Left cardiac atrium (tissue), 4 donors: ENCODE results near the gene DCLK3. TPM values are rescaled to one million over a fixed set of nuclear protein-coding genes. Genes with fewer than 3 reads are reported as not detected.

Experiments used
- ATAC-seq, 2 donors: fragments of 200-7000 bp; cut with Tn5 transposase; one replicate each; pipeline ENCODE4 v1.9.1; 2020; ENCODE audit warnings: mild to moderate bottlenecking in 2 of 2, moderate library complexity in 2 of 2
- DNase-seq: peaks from one replicate; pipeline ENCODE4 v3.0.0-alpha.2; 2020
- intact Hi-C, 2 donors: fragments of 100-400 bp; cut with DNase I; formaldehyde crosslinking; loops; one replicate each; pipeline versions ENCODE4 v1.14.1 to v1.15.1; 2022 to 2023
- total RNA-seq, 2 donors: library from RNA; stranded (reverse); fragmentation: NEBNext Ultra II Directional; extraction: Animal tissue kit (Norgen Biotek cat#: 25700); gene quantifications; one replicate each; pipeline ENCODE4 v1.2.1, GENCODE V29; 2021
- donor health status: DM: no; HTN: yes; CAD: no.
- donor health status: DM: no; HTN: yes; CAD: no; lungs with severe emphysema.
- donor health status: DM: yes; HTN: yes; CAD: no.
- donor health status: Dilated cardiomyopathy.

Gene DCLK3
- total RNA-seq, 2 donors from 2014 or later = 0.21 to 0.89 TPM

GRCh38 chr3:36771931-36772330 is 7.6 kb upstream of the DCLK3 start:
- intact Hi-C loops = no loop called here
- DNase-seq (no peak), ATAC-seq (no peak)

GRCh38 chr3:36769926-36770325 is 5.6 kb upstream of the DCLK3 start:
- intact Hi-C loops = no loop called here
- DNase-seq (no peak), ATAC-seq (no peak)

DNA sequence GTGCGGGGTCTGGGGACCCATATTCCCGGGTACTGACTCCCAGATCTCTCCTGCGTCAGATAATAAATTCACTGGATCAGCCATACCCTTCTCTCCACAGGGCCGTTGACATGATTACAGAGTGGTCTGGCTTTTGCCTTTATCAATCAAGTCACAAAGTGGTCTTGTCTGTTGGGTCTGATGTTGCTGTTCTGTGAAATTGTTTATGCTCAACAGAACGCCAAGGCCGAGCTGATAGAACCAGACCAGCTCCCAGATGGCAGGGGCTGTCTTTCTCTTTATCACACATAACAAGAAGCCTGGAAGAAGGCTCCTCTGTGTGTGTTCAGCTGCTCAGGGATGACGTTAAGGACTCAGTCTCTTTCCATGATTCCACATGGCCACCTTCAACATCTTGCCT is 751 bp upstream of the DCLK3 start:
- intact Hi-C loops = no loop called here
- ATAC-seq = no peak
- no peak for DNase-seq

- intact Hi-C loops = no loop called here
- ATAC-seq (no peak), DNase-seq (no peak)
These were observed 318 bp upstream of the DCLK3 start for GRCh38 chr3:36764704-36765038.

GRCh38 chr3:36762918-36763849 is 1.2 kb downstream of the DCLK3 start:
- DNase-seq (no peak), ATAC-seq (no peak)
- intact Hi-C loops = no loop called here

- intact Hi-C loops = no loop called here
- DNase-seq = no peak
- no peak for ATAC-seq
These were observed 2.6 kb downstream of the DCLK3 start for GRCh38 chr3:36761779-36762178.

DNA sequence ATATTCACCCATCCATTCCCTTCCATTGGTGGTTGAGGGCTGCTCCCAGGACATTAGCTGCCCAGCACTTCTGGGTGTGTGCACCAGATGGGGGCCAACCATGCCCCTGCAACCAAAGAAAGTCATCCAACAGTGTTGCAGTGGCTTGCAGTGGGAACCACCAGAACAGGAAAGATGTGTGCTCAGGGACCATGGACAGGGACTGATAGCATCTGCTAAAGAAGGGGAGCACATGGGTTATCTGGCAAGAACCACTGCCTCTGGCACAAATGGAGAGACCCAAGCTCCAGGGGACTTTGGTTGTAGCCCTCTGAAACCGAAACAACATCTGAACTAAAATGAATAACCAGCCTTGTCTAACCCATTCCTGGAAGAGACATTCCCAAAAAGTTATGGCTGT is 8.1 kb downstream of the DCLK3 start:
- DNase-seq = no peak
- no peak for ATAC-seq
- intact Hi-C loops = no loop called here

DNA sequence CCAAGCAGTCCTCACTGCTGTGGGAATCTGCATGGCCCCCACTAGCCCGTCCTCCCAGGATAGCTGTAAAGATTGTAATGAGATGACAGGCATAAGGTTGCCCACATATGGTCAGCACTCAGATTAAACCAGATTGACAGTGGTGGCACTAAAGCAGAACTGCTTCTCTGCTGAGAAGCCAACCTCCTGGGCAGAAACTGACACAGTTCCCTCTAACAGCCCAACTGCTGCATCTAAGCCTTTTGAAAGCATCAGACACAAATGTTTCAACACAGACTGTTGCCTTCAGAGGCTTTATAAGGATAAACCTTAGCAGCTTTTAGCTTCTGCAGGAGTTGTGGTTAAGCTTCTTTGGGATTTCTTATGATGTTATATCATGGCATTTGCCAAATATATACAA is 13.0 kb downstream of the DCLK3 start:
- ATAC-seq (no peak), DNase-seq (no peak)
- intact Hi-C loops = no loop called here

DNA sequence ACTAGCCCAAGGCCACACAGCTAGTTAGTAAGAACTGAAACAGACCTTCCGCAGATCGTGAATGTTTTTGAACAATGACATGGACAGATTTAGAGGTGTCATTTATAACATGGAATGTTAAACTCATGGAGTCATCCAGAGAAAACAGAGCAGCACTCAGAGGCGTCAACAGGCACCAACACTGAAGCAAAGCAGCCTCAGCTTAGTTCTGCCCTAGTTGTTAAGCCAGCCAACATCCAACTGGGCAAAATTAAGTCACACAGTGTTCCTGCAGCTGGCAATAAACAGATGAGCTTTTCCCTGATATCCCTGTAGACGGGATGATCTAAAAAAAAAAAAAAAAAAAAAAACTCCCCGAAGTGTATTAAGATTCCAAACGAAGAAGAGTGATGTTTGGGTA is 13.6 kb downstream of the DCLK3 start:
- peak; percentile 35 to 67 for ATAC-seq
- no peak for DNase-seq
- intact Hi-C loops = no loop called here

DNA sequence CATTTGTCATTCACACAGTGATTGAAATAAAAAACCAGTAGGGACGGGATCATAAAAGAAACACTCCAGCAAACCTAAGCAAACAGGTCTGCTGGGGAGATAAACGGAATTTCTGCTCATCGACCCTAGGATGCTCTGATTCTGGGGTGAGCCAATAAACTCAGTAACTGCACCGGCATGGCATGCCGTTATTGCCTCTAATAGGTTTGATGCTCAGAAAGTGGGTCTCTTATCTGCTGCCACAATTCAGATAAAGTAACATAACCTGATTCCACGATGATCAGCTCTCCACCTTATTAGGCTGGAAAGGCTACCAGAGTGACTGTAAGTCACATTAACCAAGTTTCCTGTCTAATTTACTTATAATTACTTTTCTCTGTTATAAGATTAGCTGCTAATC is 19.6 kb downstream of the DCLK3 start:
- DNase-seq (no peak), ATAC-seq (no peak)
- intact Hi-C loops = no loop called here

GRCh38 chr3:36743826-36744225 is 20.5 kb downstream of the DCLK3 start:
- intact Hi-C loops = no loop called here
- ATAC-seq (no peak), DNase-seq (no peak)

DNA sequence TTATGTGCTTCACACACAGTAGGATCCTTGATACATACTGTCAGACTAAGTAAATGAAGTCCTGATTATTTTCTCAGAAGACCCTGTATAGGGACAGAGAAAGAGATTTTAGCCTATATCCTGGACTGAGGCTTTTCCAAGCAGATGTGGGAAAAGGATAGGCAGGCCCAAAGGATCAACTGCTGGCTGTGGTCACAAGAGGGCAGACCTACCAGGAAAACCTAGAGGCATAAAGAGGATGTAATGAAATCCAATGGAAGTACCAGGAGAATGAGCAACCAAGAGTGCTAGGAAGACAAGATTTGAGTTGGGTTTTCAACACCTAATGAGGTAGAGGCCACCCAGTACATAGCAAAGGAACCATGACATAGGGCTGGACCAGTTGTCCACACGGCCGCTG is 23.1 kb downstream of the DCLK3 start:
- intact Hi-C loops = no loop called here
- ATAC-seq (no peak), DNase-seq (no peak)

DNA sequence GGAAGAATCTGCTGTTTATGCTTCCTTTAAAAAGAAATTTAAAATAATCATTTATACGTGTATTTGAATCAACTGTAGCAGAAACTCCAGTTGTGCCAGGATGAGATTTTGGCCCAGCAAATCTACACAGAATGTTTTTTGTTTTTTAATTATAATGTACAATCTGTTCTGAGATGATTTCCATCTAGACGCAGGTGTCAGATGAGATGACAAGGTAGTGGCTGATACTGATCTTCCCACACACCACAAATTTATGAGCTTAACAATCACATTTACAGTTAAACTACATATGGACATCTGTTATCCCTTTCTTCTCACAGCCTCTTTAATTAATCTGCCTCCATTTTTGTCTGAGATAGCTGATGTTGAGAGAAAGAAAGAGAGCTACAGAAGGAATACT is 23.6 kb downstream of the DCLK3 start:
- ATAC-seq (no peak), DNase-seq (no peak)
- intact Hi-C loops = no loop called here

DNA sequence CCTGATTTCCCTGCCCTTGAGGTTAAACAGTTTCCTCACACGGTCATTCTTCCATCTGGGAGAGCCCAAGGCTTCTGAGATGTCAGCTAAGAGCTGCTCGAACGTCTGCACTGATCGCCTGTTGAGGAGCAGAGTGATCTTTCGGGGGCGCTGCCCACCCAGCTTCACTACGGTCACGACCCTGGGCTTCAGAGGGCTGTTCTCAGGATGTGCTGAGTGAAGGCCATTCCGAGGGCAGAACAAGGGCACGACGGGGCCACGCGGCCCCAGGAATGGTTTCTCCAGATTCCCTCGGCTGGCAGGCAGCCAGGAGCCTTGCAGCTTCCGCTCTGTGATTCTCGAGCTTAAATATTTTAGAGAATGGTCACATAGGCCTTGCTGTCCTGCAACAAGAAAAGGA is 25.7 kb downstream of the DCLK3 start:
- DNase-seq (peak; percentile 59), ATAC-seq (peak; percentile 30 to 62)
- intact Hi-C loops = loop anchor here in 1 of 2 donors (10.0 kb wide), 1 partner anchor 206 kb away; the partner anchor contains the start of gene TRANK1

GRCh38 chr3:36736301-36736700 is 28.1 kb downstream of the DCLK3 start:
- ATAC-seq = no peak
- DNase-seq = no peak
- intact Hi-C loops = loop anchor here in 1 of 2 donors (10.0 kb wide), 1 partner anchor 208 kb away; the partner anchor contains the start of gene TRANK1

DNA sequence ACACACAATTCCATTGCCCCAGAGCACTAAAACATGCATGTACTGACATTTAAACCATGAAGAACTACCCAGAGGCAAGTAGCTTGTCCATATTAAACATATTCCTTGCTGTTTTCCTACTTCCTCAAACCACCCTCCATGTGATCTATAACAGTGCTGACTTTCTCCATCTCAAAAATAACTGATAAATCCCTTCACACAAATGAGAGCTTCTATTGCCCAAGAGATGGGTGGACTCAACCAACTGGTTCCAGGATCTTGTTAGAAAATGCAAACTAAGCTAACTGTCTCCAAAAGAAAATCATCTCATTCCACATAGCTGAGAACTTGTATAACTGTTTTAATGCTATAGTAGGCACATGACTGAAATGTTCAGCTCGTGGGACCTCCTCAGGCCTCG is 29.6 kb downstream of the DCLK3 start:
- intact Hi-C loops = loop anchor here in 1 of 2 donors (5.0 to 10.0 kb wide), 2 partner anchors 133 to 210 kb away; partner anchors contain the start of gene TRANK1
- ATAC-seq = peak in 1 of 2 donors; percentile 54

DNA sequence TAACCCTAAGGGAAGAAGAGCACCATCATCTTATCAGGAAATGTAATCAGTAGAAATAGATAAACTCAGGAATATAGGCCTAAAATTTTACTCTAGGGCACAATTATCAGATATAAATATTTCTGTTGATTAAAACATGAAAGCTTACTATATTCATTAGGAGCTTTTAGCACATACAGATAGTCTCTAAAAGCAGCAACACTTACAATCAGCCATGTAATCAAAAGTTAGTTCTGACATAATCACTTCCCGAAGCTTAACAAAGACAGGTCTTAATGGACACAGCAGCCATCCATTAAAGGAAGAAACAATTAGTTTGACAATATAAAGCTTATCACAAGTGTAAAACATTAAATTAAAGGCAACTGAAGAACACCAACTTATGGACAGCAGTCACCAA is 30.6 kb downstream of the DCLK3 start:
- intact Hi-C loops = loop anchor here in 1 of 2 donors (5.0 to 10.0 kb wide), 2 partner anchors 134 to 211 kb away; partner anchors contain the start of gene TRANK1
- no peak for DNase-seq
- ATAC-seq = no peak

More for the DNA sequence above, 29.6 kb downstream of the DCLK3 start:
- DNase-seq = no peak

DNA sequence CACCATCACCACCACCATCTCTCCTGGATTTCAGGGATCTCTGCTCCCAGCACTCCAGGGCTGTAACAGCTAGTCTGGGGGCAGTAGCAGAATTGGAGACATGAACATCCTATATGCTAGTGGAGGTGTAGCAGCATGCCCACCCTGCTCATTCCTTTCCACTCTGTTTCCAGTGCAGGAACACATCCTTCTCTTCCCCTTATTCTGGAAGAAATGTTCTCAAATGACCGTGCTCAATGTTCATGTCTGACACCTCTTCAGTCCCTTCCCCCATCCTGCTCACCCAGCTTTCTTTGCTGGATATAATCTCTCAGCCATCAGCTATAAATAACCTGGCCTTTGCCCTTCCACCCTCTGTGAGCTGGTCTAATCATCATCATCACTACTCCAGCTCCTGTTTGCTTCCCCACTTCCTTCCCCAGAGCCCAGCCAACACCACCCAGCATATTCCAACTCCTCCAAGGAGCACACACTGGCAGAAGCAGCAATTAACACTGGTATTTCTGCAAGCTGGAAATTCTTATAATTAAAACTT is 31.1 kb downstream of the DCLK3 start:
- intact Hi-C loops = loop anchor here in 1 of 2 donors (5.0 to 10.0 kb wide), 2 partner anchors 134 to 212 kb away; partner anchors contain the start of gene TRANK1
- no peak for DNase-seq
- ATAC-seq = no peak

GRCh38 chr3:36730966-36731365 is 33.4 kb downstream of the DCLK3 start:
- no peak for ATAC-seq

More at GRCh38 chr3:36730966-36731365, 33.4 kb downstream of the DCLK3 start:
- intact Hi-C loops = loop anchor here in 1 of 2 donors (5.0 to 10.0 kb wide), 2 partner anchors 136 to 214 kb away; partner anchors contain the start of gene TRANK1
- DNase-seq = no peak
